GM19467 (cell line): ENCODE results near the gene TSHZ2.
"Not testable (repeated sequence)": the region's sequence is repeated elsewhere in the genome, so short reads cannot be mapped to it uniquely, and the experiment has no call there.

Source experiments
- ATAC-seq: cut with Tn5 transposase; IDR thresholded peaks from one replicate; pipeline ENCODE4 v1.9.1; 2021; ENCODE audit warnings: mild to moderate bottlenecking, moderate library complexity; ENCODE audit not compliant: unreplicated experiment

Gene TSHZ2

GRCh38 chr20:53298260-53298659, 326.1 kb downstream of the TSHZ2 start:
- ATAC-seq = no peak

- no peak for ATAC-seq
Measured at GRCh38 chr20:53298911-53299310, 326.8 kb downstream of the TSHZ2 start.

- no peak for ATAC-seq
Measured at GRCh38 chr20:53299831-53300230, 327.7 kb downstream of the TSHZ2 start.

- ATAC-seq = no peak
Measured at GRCh38 chr20:53301869-53302268, 329.7 kb downstream of the TSHZ2 start.

GRCh38 chr20:53302695-53303412, 330.7 kb downstream of the TSHZ2 start:
- ATAC-seq = no peak

- no peak for ATAC-seq
Measured at GRCh38 chr20:53303413-53303760, 331.2 kb downstream of the TSHZ2 start.

- ATAC-seq = no peak
Measured at GRCh38 chr20:53304146-53304545, 332.0 kb downstream of the TSHZ2 start.

- no peak for ATAC-seq
Measured at GRCh38 chr20:53306192-53306805, 334.1 kb downstream of the TSHZ2 start.

GRCh38 chr20:53307964-53308597, 335.9 kb downstream of the TSHZ2 start:
- ATAC-seq = no peak

- ATAC-seq = no peak
Measured at GRCh38 chr20:53309515-53309914, 337.4 kb downstream of the TSHZ2 start.

- ATAC-seq = no peak
Measured at GRCh38 chr20:53312957-53313356, 340.8 kb downstream of the TSHZ2 start.

GRCh38 chr20:53316206-53316937, 344.2 kb downstream of the TSHZ2 start:
- ATAC-seq = no peak

GRCh38 chr20:53319200-53319599, 347.0 kb downstream of the TSHZ2 start:
- ATAC-seq = no peak

GRCh38 chr20:53319716-53320115, 347.6 kb downstream of the TSHZ2 start:
- no peak for ATAC-seq

GRCh38 chr20:53320701-53321100, 348.5 kb downstream of the TSHZ2 start:
- no peak for ATAC-seq

GRCh38 chr20:53321596-53321995, 349.4 kb downstream of the TSHZ2 start:
- no peak for ATAC-seq

- no peak for ATAC-seq
Measured at GRCh38 chr20:53322651-53323050, 350.5 kb downstream of the TSHZ2 start.

- ATAC-seq = not testable (repeated sequence)
Measured at GRCh38 chr20:53323460-53323859, 351.3 kb downstream of the TSHZ2 start.

GRCh38 chr20:53324816-53325215, 352.7 kb downstream of the TSHZ2 start:
- ATAC-seq = no peak

- no peak for ATAC-seq
Measured at GRCh38 chr20:53328961-53329360, 356.8 kb downstream of the TSHZ2 start.

- ATAC-seq = no peak
Measured at GRCh38 chr20:53329781-53330180, 357.6 kb downstream of the TSHZ2 start.
